ENCODE measurements around the gene NUDT14.

DNA sequence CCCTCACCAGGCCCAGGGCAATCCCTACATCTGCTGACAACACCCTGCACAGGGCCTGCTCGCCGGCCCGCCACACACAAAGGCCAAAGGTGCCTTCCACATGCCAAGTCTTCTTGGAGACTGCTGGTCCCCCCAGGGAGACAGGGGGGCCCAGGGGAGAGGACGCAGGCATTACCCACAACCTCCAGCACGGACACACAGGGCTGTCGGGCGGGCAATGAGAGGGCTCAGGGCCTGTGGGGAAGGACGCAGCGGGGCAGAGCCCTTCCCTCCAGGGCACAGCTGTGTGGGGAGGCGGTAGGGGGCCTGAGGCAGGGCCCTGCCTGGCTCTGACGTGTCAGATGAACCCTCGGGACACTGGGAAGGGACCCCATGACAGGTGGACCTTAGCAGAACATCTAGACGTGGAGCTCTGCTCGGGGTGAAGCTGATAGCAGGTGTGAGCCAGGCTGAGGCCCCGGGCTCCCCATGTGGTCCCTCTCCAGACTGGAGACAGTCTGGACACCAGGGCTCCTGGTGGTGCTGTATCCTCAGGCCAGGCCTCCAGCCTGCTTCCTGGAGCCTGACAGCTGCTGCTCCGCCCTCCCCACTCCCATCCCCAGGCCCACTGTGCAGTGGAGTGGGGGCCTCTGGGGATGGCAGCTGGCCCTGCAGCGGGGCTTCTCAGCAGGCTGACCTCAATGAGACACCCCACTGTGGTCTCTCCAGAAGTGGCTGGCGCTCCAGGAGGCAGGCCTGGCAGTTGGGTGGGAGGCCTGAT lies 31.6 kb upstream of the NUDT14 start:
- TF ChIP-seq POLR2A (IDR thresholded peaks at IDR 0.05): no peak
- no peak for TF ChIP-seq CTCF (IDR thresholded peaks at IDR 0.05)

Measured in tibial nerve (tissue), 3 donors.